ENCODE data around the gene RBL2.
"Not testable (repeated sequence)": the region's sequence is repeated elsewhere in the genome, so short reads cannot be mapped to it uniquely, and the experiment has no call there.

RBL2 gene

GRCh38 chr16:53504665-53505064 lies 70.4 kb downstream of the RBL2 start:
- no peak for DNase-seq (ENCODE audit: low read depth)

GRCh38 chr16:53506254-53506653 lies 72.0 kb downstream of the RBL2 start:
- no peak for DNase-seq (ENCODE audit: low read depth)

- no peak for DNase-seq (ENCODE audit: low read depth)
These were observed 73.4 kb downstream of the RBL2 start for GRCh38 chr16:53507464-53508179.

- DNase-seq (ENCODE audit: low read depth), result no peak
These were observed 75.8 kb downstream of the RBL2 start for GRCh38 chr16:53509906-53510703.

- no peak for DNase-seq (ENCODE audit: low read depth)
These were observed 76.4 kb downstream of the RBL2 start for GRCh38 chr16:53510704-53511070.

- no peak for DNase-seq (ENCODE audit: low read depth)
These were observed 76.8 kb downstream of the RBL2 start for GRCh38 chr16:53511084-53511402.

- no peak for DNase-seq (ENCODE audit: low read depth)
These were observed 77.4 kb downstream of the RBL2 start for GRCh38 chr16:53511403-53512280.

GRCh38 chr16:53512795-53513194 lies 78.5 kb downstream of the RBL2 start:
- not testable (repeated sequence) for DNase-seq (ENCODE audit: low read depth)

GRCh38 chr16:53515259-53515658 lies 81.0 kb downstream of the RBL2 start:
- DNase-seq (ENCODE audit: low read depth), result no peak

- DNase-seq (ENCODE audit: low read depth), result no peak
These were observed 81.5 kb downstream of the RBL2 start for GRCh38 chr16:53515811-53516210.

- DNase-seq (ENCODE audit: low read depth), result no peak
These were observed 83.6 kb downstream of the RBL2 start for GRCh38 chr16:53517851-53518250.

GRCh38 chr16:53518550-53519416 lies 84.5 kb downstream of the RBL2 start:
- peak; percentile 69 for DNase-seq (ENCODE audit: low read depth)

- DNase-seq (ENCODE audit: low read depth), result no peak
These were observed 85.3 kb downstream of the RBL2 start for GRCh38 chr16:53519417-53520091.

GRCh38 chr16:53523126-53523804 lies 89.0 kb downstream of the RBL2 start:
- DNase-seq (ENCODE audit: low read depth), result no peak

- DNase-seq (ENCODE audit: low read depth), result no peak
These were observed 89.8 kb downstream of the RBL2 start for GRCh38 chr16:53523971-53524548.

GRCh38 chr16:53528797-53529196 lies 94.5 kb downstream of the RBL2 start:
- no peak for DNase-seq (ENCODE audit: low read depth)

- no peak for DNase-seq (ENCODE audit: low read depth)
These were observed 95.2 kb downstream of the RBL2 start for GRCh38 chr16:53529513-53529912.

GRCh38 chr16:53530046-53530445 lies 95.8 kb downstream of the RBL2 start:
- DNase-seq (ENCODE audit: low read depth), result no peak

GRCh38 chr16:53530741-53531140 lies 96.5 kb downstream of the RBL2 start:
- no peak for DNase-seq (ENCODE audit: low read depth)

- no peak for DNase-seq (ENCODE audit: low read depth)
These were observed 99.9 kb downstream of the RBL2 start for GRCh38 chr16:53534206-53534605.

All from activated gamma-delta T cell treated with anti-CD3 and anti-CD28 coated beads, Interleukin-2, amount 50 U/mL, for 16 hours (primary cell).